Frontal cortex (tissue), 4 donors: ENCODE data around the gene ZNF805. TPM values are rescaled to one million over a fixed set of nuclear protein-coding genes. Genes with fewer than 3 reads are reported as not detected.
A peak's percentile ranks its signal among the peaks of the same experiment; 100 is the strongest.
"Not testable (repeated sequence)": the region's sequence is repeated elsewhere in the genome, so short reads cannot be mapped to it uniquely, and the experiment has no call there.

ENCODE experiments used
- DNase-seq, 2 donors: peaks; one replicate each; pipeline ENCODE4 v3.0.0; 2012; ENCODE audit warnings: low spot score in 2 of 2
- FAIRE-seq: peaks from 2 replicates; lab custom pipeline; 2012; peaks lifted over from hg19 to GRCh38; lab: Jason Lieb, UNC
- total RNA-seq: library from RNA; depleted of rRNA; stranded (reverse); fragments of >200 nt; gene quantifications from one replicate; pipeline ENCODE4 v1.2.3, GENCODE V29; 2014
- donor health status: control.
- donor health status: control.
- donor health status: control.

Gene ZNF805
- total RNA-seq, 1 donor from 2014 or later, result 28.9 TPM

DNA sequence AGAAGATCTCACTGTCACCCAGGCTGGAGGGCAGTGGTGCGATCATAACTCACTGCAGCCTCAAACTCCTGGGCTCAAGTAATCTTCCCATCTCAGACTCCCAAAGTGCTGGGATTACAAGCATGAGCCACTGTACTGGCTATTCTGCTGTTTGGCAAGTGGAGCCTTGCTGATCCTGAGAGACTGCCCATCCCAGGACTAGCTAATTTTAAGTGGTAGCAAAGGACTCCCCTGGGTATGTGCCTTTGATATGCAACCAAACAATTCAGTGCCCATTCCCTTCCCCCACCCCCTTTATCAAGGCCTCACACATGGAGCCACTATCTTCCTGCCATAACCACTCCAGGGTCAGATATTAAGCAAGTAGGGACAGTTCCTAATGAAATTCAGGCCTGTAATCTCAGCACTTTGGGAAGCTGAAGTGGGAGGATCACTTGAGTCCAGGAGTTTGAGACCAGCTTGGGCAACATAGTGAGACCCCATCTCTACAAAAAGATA is 22.9 kb downstream of the ZNF805 start:
- DNase-seq (no peak), FAIRE-seq (no peak)

GRCh38 chr19:57267291-57267690 is 26.9 kb downstream of the ZNF805 start:
- DNase-seq, result no peak
- no peak for FAIRE-seq

DNA sequence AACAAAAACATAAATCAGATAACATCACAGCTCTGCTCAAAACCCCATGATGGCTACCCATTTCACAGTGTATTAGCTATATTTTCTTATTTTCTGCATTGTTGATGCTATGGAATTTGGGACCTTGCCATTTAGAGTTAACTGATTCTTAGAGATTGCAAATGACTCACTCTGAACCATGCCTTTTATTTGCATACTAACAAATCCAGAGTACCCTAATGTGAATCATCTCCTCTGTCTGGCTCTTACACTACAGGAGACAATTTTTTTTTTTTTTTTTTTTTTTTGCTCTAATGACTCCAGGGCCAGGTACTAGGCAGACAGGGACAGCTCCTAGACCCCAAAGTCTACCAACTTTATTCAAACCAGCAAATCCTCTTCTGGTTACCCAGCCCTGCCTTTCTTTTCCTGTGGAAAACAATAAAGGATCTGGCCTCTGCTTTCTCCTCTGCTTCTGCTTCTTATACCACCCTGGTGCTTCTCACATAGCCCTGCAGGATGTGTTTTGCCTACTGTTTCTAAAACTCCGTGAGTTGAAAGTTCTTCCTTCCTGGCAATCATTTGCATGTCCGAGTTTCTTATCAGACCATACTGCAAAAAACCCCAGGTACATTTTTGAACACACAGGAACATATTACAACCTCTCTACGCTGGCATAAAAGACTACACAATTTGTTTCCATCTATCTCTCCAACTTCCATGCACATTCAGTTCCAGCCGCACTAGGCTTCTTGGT is 29.3 kb downstream of the ZNF805 start:
- FAIRE-seq, result no peak

DNA sequence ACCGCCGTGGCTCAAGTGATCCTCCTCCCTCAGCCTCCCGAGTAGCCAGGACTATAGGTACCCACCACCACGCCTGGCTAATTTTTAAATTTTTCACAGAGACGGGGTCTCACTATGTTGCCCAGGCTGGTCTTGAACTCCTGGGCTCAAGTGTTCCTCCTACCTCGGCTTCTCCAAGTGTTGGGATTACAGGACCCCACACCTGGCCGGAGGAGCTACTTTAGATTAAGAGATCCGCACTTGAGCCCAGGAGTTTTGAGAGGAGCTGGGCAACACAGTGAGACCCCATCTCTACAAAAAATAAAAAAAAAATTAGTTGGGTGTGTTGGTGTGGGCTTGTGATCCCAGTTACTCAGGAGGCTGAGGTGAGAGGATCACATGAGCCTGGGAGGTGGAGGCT is 30.8 kb downstream of the ZNF805 start:
- no peak for FAIRE-seq
- DNase-seq, result no peak

More for the DNA sequence above, 29.3 kb downstream of the ZNF805 start:
- no peak for DNase-seq

GRCh38 chr19:57273014-57273413 is 32.6 kb downstream of the ZNF805 start:
- no peak for FAIRE-seq
- no peak for DNase-seq

DNA sequence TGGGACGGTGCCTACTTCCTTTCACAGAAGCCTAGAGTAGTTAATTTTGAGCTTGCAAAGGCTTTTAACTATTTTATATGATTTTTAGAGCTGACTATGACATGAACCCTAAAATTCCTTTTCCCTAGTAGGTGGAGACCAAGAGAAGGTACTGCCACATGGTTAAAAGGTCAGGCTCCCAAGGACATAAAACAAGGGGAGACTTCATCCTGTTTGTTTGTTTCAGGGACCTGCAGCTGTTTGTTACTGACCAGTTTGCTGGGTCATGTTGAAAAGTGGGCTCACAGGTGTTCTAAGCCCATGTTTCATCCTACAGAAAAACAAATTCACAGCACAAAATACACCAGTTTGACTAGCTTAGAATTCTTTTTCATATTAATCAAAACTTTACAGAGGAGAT is 36.0 kb downstream of the ZNF805 start:
- FAIRE-seq, result no peak

GRCh38 chr19:57278481-57278880 is 38.0 kb downstream of the ZNF805 start:
- FAIRE-seq, DNase-seq: not testable (repeated sequence)

More for the DNA sequence above, 36.0 kb downstream of the ZNF805 start:
- DNase-seq, result no peak

DNA sequence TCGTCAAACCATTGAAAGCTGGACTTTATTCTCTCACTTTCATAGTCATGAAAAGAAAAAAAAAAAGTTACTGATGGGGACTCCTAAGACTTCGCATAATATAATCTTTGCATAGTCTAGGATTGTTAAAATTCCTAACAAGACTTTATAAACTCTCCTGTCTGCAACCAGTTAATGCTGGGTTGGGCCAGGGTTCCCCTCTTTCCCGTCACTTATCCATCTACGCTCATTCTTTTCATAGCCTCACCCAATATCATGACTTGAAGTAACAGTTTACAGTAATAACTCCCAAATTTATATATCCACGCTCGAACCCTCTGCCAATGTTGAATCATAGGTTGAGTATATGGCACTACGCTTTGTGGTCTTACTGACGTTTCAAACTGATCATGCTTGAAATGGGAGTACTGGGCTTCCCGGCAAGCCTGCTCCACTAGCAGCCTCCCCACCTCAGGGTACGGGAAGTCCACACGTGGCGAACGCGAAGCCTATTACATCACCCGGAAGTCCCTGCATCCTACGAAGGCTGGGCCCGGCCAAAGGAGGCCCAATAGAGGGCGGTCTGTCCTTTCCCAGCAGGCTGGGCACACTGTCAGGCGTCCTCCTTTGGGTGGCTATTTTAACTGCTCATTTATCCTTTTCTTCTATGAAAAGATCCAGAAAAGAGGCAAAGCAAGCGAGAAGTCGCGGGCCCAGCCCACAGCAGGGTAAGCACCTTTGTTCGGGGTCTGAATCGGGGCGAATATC is 39.2 kb downstream of the ZNF805 start:
- no peak for FAIRE-seq
- DNase-seq, result peak; percentile 75 to 88

- FAIRE-seq, result no peak
Measured at GRCh38 chr19:57280165-57280961, 39.9 kb downstream of the ZNF805 start, which contains the start of gene ZNF460. Gene ZNF460 (plus strand): TSS chr19:57280485. CDS start chr19:57280807, 322 bp downstream.

GRCh38 chr19:57280962-57281400 is 40.5 kb downstream of the ZNF805 start:
- DNase-seq (no peak), FAIRE-seq (no peak)

More at GRCh38 chr19:57280165-57280961, 39.9 kb downstream of the ZNF805 start, which contains the start of gene ZNF460:
- peak; percentile 92 to 94 for DNase-seq

GRCh38 chr19:57282011-57282643 is 41.7 kb downstream of the ZNF805 start:
- FAIRE-seq (no peak), DNase-seq (no peak)

GRCh38 chr19:57288373-57288772 is 47.9 kb downstream of the ZNF805 start:
- FAIRE-seq (no peak), DNase-seq (no peak)

GRCh38 chr19:57290970-57291369 is 50.5 kb downstream of the ZNF805 start:
- no peak for DNase-seq
- FAIRE-seq, result no peak

- DNase-seq, result no peak
- FAIRE-seq, result no peak
Measured at GRCh38 chr19:57292547-57292946, 52.1 kb downstream of the ZNF805 start.

DNA sequence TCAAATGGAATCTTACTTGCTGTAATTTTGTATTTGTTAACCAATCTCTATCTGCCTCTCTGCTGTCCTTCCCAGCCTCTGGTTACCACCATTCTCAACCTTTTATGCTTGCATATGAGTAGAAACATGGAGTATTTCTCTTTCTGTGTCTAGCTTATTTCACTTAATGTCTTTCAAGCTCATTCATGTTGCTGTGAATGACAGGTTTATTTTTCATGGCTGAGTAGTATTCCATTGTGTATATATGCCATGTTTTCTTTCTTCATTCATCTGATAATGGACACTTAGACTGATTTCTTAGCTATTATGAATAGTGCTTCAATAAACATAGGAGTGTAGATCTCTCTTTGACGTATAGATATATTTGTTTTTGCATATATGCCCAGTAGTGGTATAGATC is 53.3 kb downstream of the ZNF805 start:
- FAIRE-seq, result no peak
- no peak for DNase-seq

DNA sequence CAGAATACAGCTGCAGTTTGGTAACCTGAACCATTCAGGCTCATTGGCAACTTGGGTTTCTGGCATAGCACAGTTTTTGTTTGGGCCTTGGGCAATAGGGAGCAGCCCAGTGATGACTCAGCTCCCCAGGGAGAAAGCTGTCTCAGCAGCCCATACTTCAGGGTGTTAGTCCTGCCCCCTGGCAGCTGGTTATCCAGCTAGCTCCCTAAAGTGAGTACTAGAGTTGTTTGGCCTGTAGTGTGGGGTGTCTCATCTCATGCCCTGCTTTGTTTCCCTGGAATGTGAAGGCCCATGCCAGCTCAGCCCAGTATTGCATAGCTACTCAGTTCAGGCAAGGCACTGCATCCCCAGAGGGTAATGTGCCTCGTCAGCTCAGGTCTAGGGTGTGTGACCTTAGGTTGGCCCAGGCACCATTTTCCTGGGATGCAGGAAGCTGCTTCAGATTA is 61.6 kb downstream of the ZNF805 start:
- DNase-seq (no peak), FAIRE-seq (no peak)

GRCh38 chr19:57302727-57303401 is 62.4 kb downstream of the ZNF805 start:
- no peak for DNase-seq
- no peak for FAIRE-seq
